SK-N-SH (cell line): Measurements from ENCODE around the gene PLG. TPM values are rescaled to one million over a fixed set of nuclear protein-coding genes. Genes with fewer than 3 reads are reported as not detected.

Experiments
- CTCF ChIA-PET: fragments of 300-600, 350-600 bp; formaldehyde crosslinking; extraction: SDS; loops from one replicate; lab custom pipeline; 2021; lab: Yijun Ruan, JAX
- POLR2A ChIA-PET: fragments of 350-600 bp; sonication (Branson Sonifier 250); formaldehyde crosslinking; extraction: SDS; loops from one replicate; lab custom pipeline; 2020; ENCODE audit warnings: antibody characterized with exemption, inconsistent platforms; lab: Yijun Ruan, JAX
- DNase-seq: peaks from one replicate; pipeline ENCODE4 v3.0.0; 2012
- H2AFZ ChIP-seq: fragments of 200-600 bp; sonication (generic); 2 replicates; pipeline ENCODE4 v1.8.1; 2016; ENCODE audit warnings: antibody characterized with exemption, mild to moderate bottlenecking, low read depth
- H3F3A ChIP-seq: fragments of 200-600 bp; sonication (generic); replicated peaks from 2 replicates; pipeline ENCODE3; 2016; ENCODE audit warnings: antibody characterized with exemption, mild to moderate bottlenecking; ENCODE audit not compliant: insufficient read depth
- H3K27ac ChIP-seq, 2 experiments: fragments of 200-500 bp in 1 of 2; fragments of 200-600 bp in 1 of 2; sonication (Bioruptor generic) in 1 of 2; sonication (generic), shearing (Covaris generic) in 1 of 2; 2 replicates each; pipeline versions ENCODE4 v1.5.1 to v1.6.1; 2014 to 2016; ENCODE audit warnings: low read depth in 2 of 2, inconsistent platforms in 1 of 2, low read length in 1 of 2, mild to moderate bottlenecking in 1 of 2, mixed read lengths in 1 of 2
- H3K27me3 ChIP-seq: fragments of 200-600 bp; sonication (generic), shearing (Covaris generic); 2 replicates; pipeline ENCODE4 v1.6.1; 2016; ENCODE audit warnings: mixed run types; ENCODE audit not compliant: insufficient read depth
- H3K36me3 ChIP-seq, 2 experiments: fragments of 200-500 bp in 1 of 2; fragments of 200-600 bp in 1 of 2; sonication (Bioruptor generic) in 1 of 2; sonication (generic) in 1 of 2; replicated peaks in 1 of 2; 2 replicates each; pipeline versions ENCODE3 to v1.5.1; 2014 to 2016; ENCODE audit warnings: low read length in 1 of 2, mild to moderate bottlenecking in 1 of 2; ENCODE audit not compliant: insufficient read depth in 2 of 2, control insufficient read depth in 1 of 2
- H3K4me1 ChIP-seq, 2 experiments: fragments of 200-500 bp in 1 of 2; fragments of 200-600 bp in 1 of 2; sonication (Bioruptor generic) in 1 of 2; sonication (generic), shearing (Covaris generic) in 1 of 2; 2 replicates each; pipeline versions ENCODE4 v1.5.1 to v1.6.1; 2014 to 2016; ENCODE audit warnings: low read depth in 1 of 2, low read length in 1 of 2, mixed run types in 1 of 2; ENCODE audit not compliant: insufficient read depth in 2 of 2, control insufficient read depth in 1 of 2
- H3K4me2 ChIP-seq: fragments of 200-600 bp; sonication (generic), shearing (Covaris generic); 2 replicates; pipeline ENCODE4 v1.6.1; 2017; ENCODE audit warnings: mixed run types
- H3K4me3 ChIP-seq, 2 experiments: fragments of 200-500 bp in 1 of 2; fragments of 200-600 bp in 1 of 2; sonication (Bioruptor generic) in 1 of 2; sonication (generic), shearing (Covaris generic) in 1 of 2; 2 replicates each; pipeline versions ENCODE4 v1.5.1 to v1.8.1; 2014 to 2016; ENCODE audit warnings: low read depth in 2 of 2, inconsistent platforms in 1 of 2, low read length in 1 of 2, mild to moderate bottlenecking in 1 of 2, mixed read lengths in 1 of 2, moderate library complexity in 1 of 2
- H3K79me2 ChIP-seq: fragments of 200-600 bp; sonication (generic); 2 replicates; pipeline ENCODE4 v1.8.1; 2017; ENCODE audit warnings: mild to moderate bottlenecking; ENCODE audit not compliant: insufficient read depth
- H3K9ac ChIP-seq: fragments of 200-600 bp; sonication (generic); 2 replicates; pipeline ENCODE4 v1.6.1; 2017; ENCODE audit warnings: mixed run types
- H3K9me2 ChIP-seq: fragments of 200-600 bp; sonication (generic); 2 replicates; pipeline ENCODE4 v1.6.1; 2017; ENCODE audit warnings: mixed run types
- H3K9me3 ChIP-seq: fragments of 200-600 bp; sonication (generic); 2 replicates; pipeline ENCODE4 v1.6.1; 2017; ENCODE audit warnings: mixed run types, mild to moderate bottlenecking, moderate library complexity
- H4K20me1 ChIP-seq: fragments of 200-600 bp; sonication (generic); 2 replicates; pipeline ENCODE4 v1.6.1; 2017; ENCODE audit warnings: mild to moderate bottlenecking, mixed run types; ENCODE audit not compliant: insufficient read depth
- CHD2 ChIP-seq: fragments of 150-350 bp; IDR thresholded peaks from 2 replicates; pipeline ENCODE4 v1.6.1; 2018; ENCODE audit warnings: low read length; ENCODE audit not compliant: partially characterized antibody
- CTCF ChIP-seq: fragments of 200-600 bp; sonication (generic); IDR thresholded peaks from 2 replicates; pipeline ENCODE4 v1.6.1; 2017; ENCODE audit warnings: antibody characterized with exemption, mild to moderate bottlenecking, moderate library complexity
- EP300 ChIP-seq, 2 experiments: IDR thresholded peaks; 2 replicates each; pipeline versions ENCODE4 v1.4.0 to v1.6.1; 2012; ENCODE audit warnings: borderline replicate concordance in 1 of 2, low read depth in 1 of 2, low read length in 1 of 2
- FOXM1 ChIP-seq: IDR thresholded peaks from 2 replicates; pipeline ENCODE4 v1.4.0; 2012; ENCODE audit warnings: low read depth, mild to moderate bottlenecking
- GABPA ChIP-seq: IDR thresholded peaks from 2 replicates; pipeline ENCODE4 v1.4.0; 2012; ENCODE audit warnings: low read depth, mild to moderate bottlenecking
- IRF3 ChIP-seq: fragments of 150-350 bp; IDR thresholded peaks from 2 replicates; pipeline ENCODE4 v1.6.1; 2016; ENCODE audit warnings: mild to moderate bottlenecking, low read depth, low read length
- MAX ChIP-seq: IDR thresholded peaks from 2 replicates; pipeline ENCODE4 v1.4.0; 2012; ENCODE audit warnings: low read depth
- PBX3 ChIP-seq: IDR thresholded peaks from 2 replicates; pipeline ENCODE4; 2012
- RCOR1 ChIP-seq: fragments of 150-350 bp; IDR thresholded peaks from 2 replicates; pipeline ENCODE4 v1.6.1; 2017; ENCODE audit warnings: antibody characterized with exemption, low read length
- REST ChIP-seq: IDR thresholded peaks from 2 replicates; pipeline ENCODE4 v1.6.1; 2012; ENCODE audit warnings: mild to moderate bottlenecking, low read depth, low read length, moderate library complexity
- RXRA ChIP-seq: IDR thresholded peaks from 2 replicates; pipeline ENCODE4 v1.4.0; 2012; ENCODE audit warnings: low read depth, mild to moderate bottlenecking, borderline replicate concordance
- SIN3A ChIP-seq: IDR thresholded peaks from 2 replicates; pipeline ENCODE4 v1.6.1; 2012; ENCODE audit warnings: low read depth, mild to moderate bottlenecking, low read length, moderate library complexity, borderline replicate concordance
- SMC3 ChIP-seq: IDR thresholded peaks from 2 replicates; pipeline ENCODE4 v1.6.1; 2012; ENCODE audit warnings: low read depth, low read length, improper control_type of control experiment
- USF1 ChIP-seq: IDR thresholded peaks from 2 replicates; pipeline ENCODE4 v1.4.0; 2012; ENCODE audit warnings: low read depth, borderline replicate concordance
- USF2 ChIP-seq: fragments of 150-350 bp; IDR thresholded peaks from 2 replicates; pipeline ENCODE4 v1.6.1; 2017; ENCODE audit warnings: antibody characterized with exemption, low read length, low read depth, borderline replicate concordance
- ZBTB33 ChIP-seq: IDR thresholded peaks from 2 replicates; pipeline ENCODE4 v1.4.0; 2012; ENCODE audit warnings: low read depth, borderline replicate concordance
- WGBS: methylation state at CpG from one replicate; pipeline ENCODE4 v1.1.6; 2017; ENCODE audit warnings: low lambda C conversion rate; 5-methylcytosine and 5-hydroxymethylcytosine counted together
- polyA plus RNA-seq, 3 experiments: library from polyadenylated mRNA; depleted of rRNA; stranded (reverse); fragments of >200 nt; gene quantifications; 2 replicates each; pipeline ENCODE4 v1.2.3, GENCODE V29; 2012

Gene PLG
- polyA plus RNA-seq, 1 of the 3 experiments (the other 2 are of a cell fraction), result not detected

GRCh38 chr6:160690458-160690857, 11.6 kb upstream of the PLG start:
- H3K4me3 ChIP-seq, result no peak overlapping the region
- no peaks in the 10 kb centered on the region for H3F3A ChIP-seq
- H4K20me1 ChIP-seq, result no peaks in the 10 kb centered on the region
- H3K9ac ChIP-seq, result no peak overlapping the region
- no peaks in the 10 kb centered on the region for H3K9me3 ChIP-seq
- H3K79me2 ChIP-seq, result no peaks in the 10 kb centered on the region
- ChIA-PET CTCF (no interaction called here), POLR2A (no interaction called here)
- no peak for DNase-seq
- H3K4me2 ChIP-seq, result no peak overlapping the region
- H3K27ac ChIP-seq, result no peak overlapping the region
- H3K4me1 ChIP-seq, result no peaks in the 10 kb centered on the region
- no peaks in the 10 kb centered on the region for H3K9me2 ChIP-seq
- 0% methylated on average over 2 of the region's 9 CpGs for WGBS
- no peaks in the 10 kb centered on the region; the same call in 1 of the 2 replicates for H3K27me3 ChIP-seq
- no peak for TF ChIP-seq GABPA
- TF ChIP-seq CHD2, result no peak
- no peak for TF ChIP-seq ZBTB33
- no peak for TF ChIP-seq SIN3A
- TF ChIP-seq PBX3, result no peak
- no peak for TF ChIP-seq REST
- TF ChIP-seq CTCF, result no peak
- TF ChIP-seq RCOR1, result no peak
- no peak for TF ChIP-seq MAX
- no peak for TF ChIP-seq USF2
- no peak for TF ChIP-seq SMC3
- TF ChIP-seq RXRA, result no peak
- no peak for TF ChIP-seq EP300 (IDR thresholded peaks at IDR 0.05; ENCODE audit: borderline replicate concordance in 1 of 2, low read depth in 1 of 2, low read length in 1 of 2)
- TF ChIP-seq IRF3, result no peak
- no peak for TF ChIP-seq USF1
- no peak for TF ChIP-seq FOXM1
- H3K36me3 ChIP-seq, result no peaks in the 10 kb centered on the region
- H2AFZ ChIP-seq, result no peak overlapping the region
